Suprapubic skin (tissue), 3 donors: Measurements from ENCODE around the gene ABHD16B.

ENCODE experiments used
- CTCF ChIP-seq, 2 donors: fragments of 200-600 bp in 1 of 2; fragments of 450-650 bp in 1 of 2; sonication (generic) in 1 of 2; IDR thresholded peaks; one replicate each; pipeline ENCODE4 v1.5.1; 2016 to 2019; ENCODE audit warnings: antibody characterized with exemption in 2 of 2, mild to moderate bottlenecking in 1 of 2, moderate library complexity in 1 of 2
- POLR2A ChIP-seq, 2 donors: fragments of 450-650 bp; IDR thresholded peaks; one replicate each; pipeline ENCODE4 v1.6.1; 2017; ENCODE audit warnings: antibody characterized with exemption in 2 of 2, mild to moderate bottlenecking in 2 of 2, moderate library complexity in 2 of 2

DNA sequence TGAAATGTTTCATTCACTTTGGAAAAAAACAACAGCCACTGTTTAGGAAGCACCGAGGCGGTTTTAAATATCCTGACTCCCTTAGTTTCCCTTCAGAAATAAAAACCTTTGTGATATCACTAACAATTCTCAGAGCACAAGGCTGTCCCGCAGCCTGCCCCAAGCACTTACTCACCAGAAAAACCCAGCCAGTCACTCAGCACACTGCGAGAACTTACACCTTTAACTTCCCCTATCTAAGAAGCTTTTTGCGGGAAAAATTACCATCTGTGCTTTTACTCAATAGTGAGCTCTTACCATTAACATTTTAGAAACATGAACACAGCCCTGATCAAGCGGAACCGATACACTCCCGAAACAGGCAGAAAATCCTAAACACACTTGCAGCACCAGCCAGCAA, 39.5 kb upstream of the ABHD16B start:
- no peak for TF ChIP-seq POLR2A (IDR thresholded peaks at IDR 0.05)
- no peak for TF ChIP-seq CTCF (IDR thresholded peaks at IDR 0.05)
